ENCODE results near the gene DNAJC10.

The DNAJC10 gene

GRCh38 chr2:182826064-182826463, 110.0 kb downstream of the DNAJC10 start:
- TF ChIP-seq CTCF (conservative IDR thresholded peaks at IDR 0.05), result no peak
- no peak overlapping the region for H3K27ac ChIP-seq

GRCh38 chr2:182826496-182826895, 110.4 kb downstream of the DNAJC10 start:
- H3K27ac ChIP-seq, result no peak overlapping the region
- TF ChIP-seq CTCF (conservative IDR thresholded peaks at IDR 0.05), result no peak

GRCh38 chr2:182827182-182827879, 111.3 kb downstream of the DNAJC10 start:
- no peak overlapping the region for H3K27ac ChIP-seq
- no peak for TF ChIP-seq CTCF (conservative IDR thresholded peaks at IDR 0.05)

GRCh38 chr2:182831101-182831500, 115.0 kb downstream of the DNAJC10 start:
- no peak overlapping the region for H3K27ac ChIP-seq
- no peak for TF ChIP-seq CTCF (conservative IDR thresholded peaks at IDR 0.05)

- TF ChIP-seq CTCF (conservative IDR thresholded peaks at IDR 0.05), result no peak
- H3K27ac ChIP-seq, result no peak overlapping the region
Measured at GRCh38 chr2:182831921-182832320, 115.9 kb downstream of the DNAJC10 start.

- H3K27ac ChIP-seq, result no peak overlapping the region
- TF ChIP-seq CTCF (conservative IDR thresholded peaks at IDR 0.05), result no peak
Measured at GRCh38 chr2:182833084-182833854, 117.2 kb downstream of the DNAJC10 start.

GRCh38 chr2:182834293-182834692, 118.2 kb downstream of the DNAJC10 start:
- no peak overlapping the region for H3K27ac ChIP-seq
- TF ChIP-seq CTCF (conservative IDR thresholded peaks at IDR 0.05), result no peak

Data from VCaP (cell line).